Stimulated activated naive CD8-positive, alpha-beta T cell treated with anti-CD3 and anti-CD28 coated beads, Interleukin-15, Interleukin-2, amounts not matched to agents 100 U/mL and 50 U/mL, for 24 hours (primary cell): ENCODE results near the gene OGFRL1.

Experiments
- ATAC-seq: fragments of 150-1000 bp; cut with Tn5 transposase; one replicate; pipeline ENCODE4 v1.10.0; 2021
- DNase-seq: peaks from one replicate; pipeline ENCODE4 v3.0.0; 2021

OGFRL1 gene

DNA sequence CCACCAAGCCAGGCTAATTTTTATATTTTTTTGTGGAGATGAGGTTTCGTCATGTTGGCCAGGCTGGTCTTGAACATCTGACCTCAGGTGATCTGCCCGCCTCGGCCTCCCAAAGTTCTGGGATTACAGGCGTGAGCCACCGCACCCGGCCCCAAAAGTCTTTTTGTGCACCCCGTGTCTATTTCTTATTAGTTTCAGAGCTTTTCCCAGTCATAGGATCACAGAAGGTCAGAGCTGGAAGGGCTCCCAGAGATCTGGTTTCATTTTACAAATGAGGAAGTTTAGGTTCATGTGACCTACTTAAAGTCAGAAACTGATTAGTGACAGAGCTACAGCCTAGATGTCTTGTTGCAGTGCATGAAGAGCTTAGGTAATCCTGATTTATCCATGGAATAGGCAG, 1.6 kb upstream of the OGFRL1 start:
- ATAC-seq = no peak

DNA sequence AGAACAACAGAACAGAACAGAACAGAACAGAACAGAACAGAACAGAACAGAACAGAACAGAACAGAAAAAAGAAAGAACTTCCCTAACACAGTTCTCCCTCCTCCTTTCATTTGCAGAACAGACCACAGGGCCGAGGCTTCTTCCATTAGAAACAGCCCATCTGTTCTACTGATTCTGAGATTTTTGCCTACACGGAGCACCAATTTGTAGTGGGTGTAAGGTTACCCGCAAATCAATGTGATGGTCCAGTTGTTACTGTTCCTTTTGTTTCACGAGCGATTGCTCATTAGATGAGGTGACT, 734 bp upstream of the OGFRL1 start:
- no peak for ATAC-seq
- no peak for DNase-seq

More for the DNA sequence above, 1.6 kb upstream of the OGFRL1 start:
- DNase-seq = no peak

DNA sequence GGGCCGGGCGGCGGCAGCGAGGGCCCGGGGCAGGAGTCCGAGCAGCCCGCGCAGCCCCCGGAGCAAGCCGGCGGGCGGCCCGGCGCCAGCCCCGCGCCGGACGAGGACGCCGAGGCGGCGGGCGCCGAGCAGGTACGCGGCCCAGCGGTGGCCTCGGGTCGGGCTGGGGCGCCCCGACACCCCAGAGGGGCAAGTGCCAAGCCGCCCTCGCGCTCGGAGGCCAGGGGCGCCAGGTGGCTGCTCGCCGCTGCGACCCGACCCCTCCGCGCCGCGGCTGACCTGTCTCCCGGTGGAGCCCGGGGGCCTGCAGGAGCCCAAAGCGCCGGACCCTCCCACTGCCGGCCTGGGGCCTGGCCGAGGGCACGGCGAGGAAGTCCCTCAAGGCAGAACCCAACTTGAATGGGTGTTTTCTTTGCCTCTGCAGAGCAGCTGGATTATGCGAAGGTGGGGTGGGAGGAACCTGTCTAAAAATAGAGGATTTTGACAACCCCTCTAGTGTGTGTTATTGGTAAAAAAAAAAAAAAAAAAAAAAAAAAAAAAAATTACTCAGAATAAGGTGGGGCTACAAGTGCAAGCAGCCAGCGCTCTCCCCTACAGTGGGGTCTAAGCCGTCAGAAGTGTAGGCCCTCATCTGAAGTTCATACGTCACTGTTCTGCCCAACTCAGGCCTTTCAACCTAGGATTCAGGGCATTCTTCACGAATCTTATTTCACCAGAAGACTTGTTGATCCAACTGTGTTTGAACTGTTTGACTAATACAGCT, 609 bp downstream of the OGFRL1 start:
- DNase-seq (peak; percentile 35), ATAC-seq (peak; percentile 19)

DNA sequence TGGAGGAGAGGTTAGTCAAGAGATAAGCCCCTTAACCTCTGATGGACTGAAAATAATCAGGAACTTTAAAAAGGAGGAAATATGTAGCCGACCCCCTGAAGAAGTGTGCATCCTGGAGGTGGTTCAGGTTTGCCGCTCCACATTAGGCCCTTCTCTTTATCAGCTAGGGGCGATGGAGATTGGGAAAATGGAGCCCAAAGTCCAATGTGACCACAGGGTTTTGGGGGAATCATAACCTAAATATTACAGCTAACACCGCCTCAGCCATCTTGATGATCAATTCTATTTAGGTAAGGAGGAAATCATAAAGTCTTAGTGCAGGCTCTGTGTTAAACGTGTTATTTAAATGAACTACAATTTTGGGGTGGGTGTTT, 1.2 kb downstream of the OGFRL1 start:
- ATAC-seq (no peak), DNase-seq (no peak)

DNA sequence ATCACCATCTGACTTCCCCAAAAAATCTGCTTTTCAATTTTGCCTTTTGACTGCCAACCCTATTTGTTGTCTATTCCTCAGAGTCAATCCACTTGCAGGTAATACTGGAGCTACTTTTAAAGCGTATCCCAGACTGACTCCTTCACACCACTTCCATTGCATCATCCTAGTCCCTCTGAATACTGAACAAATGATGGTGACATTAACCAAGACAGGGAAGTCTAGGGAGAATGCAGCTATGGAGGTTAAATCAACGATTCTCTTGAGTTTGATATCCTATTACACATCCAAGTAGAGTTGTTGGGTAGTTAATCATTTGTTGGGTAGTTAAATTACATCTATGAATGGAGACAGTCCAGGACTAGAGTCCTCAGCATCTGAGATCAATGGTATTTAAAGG, 2.0 kb downstream of the OGFRL1 start:
- no peak for ATAC-seq
- no peak for DNase-seq

DNA sequence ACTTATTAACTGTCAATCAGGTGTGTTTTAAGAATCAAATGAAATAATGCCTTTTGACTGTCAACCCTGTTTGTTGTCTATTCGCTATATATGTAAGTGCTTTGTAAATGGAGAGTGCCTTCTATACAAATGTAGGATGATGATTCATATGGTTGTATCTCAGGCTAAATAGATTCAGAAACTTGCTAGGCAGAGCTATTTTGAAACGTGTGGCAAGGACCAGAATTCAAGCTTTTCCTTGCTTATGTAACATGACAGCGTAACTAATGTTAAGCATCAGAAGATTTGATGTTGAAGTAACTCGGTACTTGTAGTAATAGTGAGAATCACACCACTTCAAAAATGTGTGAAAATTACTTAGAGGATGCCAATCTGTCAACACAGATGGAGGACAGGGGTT, 3.4 kb downstream of the OGFRL1 start:
- ATAC-seq = no peak

DNA sequence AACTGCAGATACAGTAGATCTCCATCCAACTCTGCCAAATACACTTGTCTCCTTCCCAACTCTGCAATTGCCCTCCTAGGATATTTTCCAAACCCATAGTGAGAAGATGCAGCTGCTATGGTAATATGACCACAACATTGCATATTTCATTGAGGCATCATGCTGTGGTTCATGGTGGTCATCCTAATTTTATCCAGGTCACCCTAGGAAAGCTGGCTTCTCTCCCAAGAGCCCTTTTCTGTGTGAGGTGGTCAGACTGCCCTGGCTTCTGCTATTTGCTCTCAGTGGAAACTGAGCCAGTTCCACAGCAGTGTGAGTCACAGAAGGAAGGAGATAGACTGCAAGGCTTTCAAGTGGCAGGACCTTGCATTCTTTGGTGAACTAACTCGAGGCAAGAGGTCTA, 5.5 kb downstream of the OGFRL1 start:
- ATAC-seq = no peak
- DNase-seq = no peak

More for the DNA sequence above, 3.4 kb downstream of the OGFRL1 start:
- DNase-seq = no peak

DNA sequence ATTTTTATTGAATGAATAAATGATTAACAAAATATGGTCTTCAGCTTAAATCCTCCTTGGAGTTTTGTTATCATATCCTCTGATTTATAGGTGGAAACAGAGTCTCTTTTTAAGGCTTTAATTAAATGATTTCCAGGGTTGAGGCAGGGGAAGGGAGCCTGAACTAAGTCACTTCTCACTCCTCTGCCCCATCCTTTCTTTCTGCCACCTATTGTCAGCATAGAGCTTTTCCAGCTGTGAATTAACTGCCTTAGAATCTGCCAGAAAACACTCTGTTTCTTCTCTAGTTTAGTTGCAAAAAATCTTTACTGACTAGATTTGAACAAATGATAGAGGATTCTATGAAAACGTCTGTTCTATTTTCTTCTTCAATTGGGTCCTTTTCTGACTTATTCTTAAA, 9.8 kb downstream of the OGFRL1 start:
- no peak for ATAC-seq
- DNase-seq = no peak

DNA sequence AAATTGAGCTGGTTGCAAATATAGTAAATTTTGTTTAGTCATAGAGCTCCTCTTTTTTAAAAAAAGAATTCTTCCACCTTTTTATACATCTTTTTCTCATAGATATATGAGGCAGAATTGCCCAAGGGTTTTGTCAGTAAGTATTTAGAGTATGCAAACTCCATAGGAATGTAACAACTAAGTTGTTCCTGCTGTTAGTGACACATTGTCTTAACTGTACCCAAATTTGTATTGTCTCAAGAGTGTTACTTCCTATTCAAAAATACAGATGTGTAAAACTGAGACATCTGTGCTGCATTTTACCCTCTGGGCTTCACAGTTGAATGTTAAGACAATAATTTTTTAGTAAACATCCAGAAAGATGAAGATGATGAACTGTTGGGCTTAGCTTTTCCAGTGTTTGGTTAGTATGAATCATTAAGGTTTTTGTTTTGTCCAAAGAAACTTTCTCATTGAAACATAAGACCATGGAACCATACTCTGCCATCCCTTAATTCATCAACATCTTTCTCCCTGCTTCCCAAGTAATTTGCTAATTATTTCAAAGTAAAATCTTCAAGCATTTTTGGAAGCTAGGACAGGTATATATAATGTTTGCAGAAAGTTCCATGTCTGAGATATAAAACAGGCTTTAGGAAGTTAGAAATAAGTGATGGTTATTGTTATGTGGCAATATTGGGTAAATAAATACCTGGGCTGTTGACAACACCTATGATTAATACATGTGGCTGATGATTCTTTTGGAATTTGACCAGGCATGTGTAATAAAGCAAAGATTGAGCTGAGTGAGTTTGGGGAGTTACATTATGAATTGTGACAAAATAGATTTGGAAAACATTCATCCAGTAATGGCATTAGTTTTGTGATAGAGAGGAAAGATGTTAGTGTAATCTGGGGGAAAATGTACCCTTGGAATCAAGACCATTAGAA, 11.2 kb downstream of the OGFRL1 start:
- DNase-seq (no peak), ATAC-seq (no peak)

DNA sequence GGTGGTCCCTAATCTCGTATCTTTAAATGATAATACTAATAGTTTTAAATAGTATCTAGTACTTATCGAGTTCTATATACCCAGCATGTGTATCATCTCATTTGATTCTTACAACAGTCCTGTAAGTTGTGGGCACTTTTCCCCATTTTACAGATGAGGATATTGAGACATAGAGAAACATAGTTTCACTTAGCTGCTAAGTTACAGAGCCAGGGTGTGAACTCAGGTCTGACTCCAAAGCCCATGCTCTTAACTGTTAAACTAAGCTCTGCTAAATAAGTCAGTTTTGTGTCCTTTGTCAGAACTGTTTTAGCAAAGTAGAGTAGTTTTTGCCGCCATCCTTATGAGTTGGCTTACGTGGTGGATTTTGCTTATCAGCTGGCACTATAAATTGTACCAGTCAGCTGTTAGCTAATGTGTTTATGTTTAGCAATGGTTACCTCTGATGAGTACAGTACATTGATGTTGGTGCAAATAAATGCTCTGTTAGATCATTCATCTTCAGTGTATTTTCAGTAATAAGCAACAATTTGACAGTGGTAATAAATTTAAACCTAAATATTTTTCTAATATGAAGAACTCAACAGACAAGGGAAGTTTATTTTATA, 12.1 kb downstream of the OGFRL1 start:
- no peak for ATAC-seq
- DNase-seq = no peak

DNA sequence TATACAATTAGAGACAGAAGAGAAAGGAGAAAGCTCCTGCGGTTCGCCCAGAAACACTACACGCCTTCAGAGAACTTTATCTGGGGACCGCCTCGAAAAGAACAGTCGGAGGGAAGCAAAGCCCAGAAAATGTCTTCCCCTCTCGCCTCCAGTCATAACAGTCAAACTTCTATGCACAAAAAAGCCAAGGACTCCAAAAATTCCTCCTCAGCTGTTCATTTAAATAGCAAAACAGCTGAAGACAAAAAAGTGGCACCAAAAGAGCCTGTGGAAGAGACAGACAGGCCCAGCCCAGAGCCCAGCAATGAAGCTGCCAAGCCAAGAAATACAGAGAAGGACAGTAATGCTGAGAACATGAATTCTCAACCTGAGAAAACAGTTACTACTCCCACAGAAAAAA, 12.9 kb downstream of the OGFRL1 start:
- DNase-seq = no peak
- ATAC-seq = no peak

DNA sequence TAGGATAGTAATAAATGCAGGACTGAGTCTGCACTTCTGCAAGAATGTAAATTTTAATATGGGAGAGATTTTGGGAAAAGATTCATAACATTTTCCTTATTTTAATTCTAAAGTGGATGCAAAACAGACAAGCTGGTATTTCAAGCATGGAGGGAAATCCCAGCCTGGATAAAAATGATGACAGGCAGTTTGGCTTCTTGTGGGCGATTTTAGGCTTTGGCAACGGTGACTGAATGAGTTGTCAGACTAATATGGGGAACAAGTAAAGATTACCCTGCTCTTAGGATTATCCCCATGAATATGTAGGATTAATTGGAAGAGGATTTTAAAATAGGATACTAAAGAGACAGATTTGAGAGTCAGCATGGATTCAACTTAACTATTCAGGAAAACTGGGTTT, 21.0 kb downstream of the OGFRL1 start:
- DNase-seq (no peak), ATAC-seq (no peak)

DNA sequence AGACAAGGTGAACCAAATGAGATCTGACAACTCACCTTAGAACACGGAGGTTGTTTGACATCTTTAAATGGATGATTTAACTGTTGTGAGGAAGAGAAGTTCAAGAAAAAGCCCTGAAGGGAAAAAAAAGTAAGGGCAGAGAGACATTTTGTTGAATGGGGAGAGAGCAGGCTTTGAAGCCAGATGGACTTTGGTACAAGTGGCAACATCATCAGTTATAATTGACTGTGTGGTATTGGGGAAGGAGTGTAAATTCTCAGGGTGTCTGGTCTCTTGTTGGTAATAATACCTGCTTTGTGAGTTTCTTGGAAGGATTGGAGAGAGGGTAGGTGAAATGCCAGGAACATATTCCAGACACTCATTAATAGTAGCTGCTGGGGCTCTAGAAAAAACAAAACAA, 21.6 kb downstream of the OGFRL1 start:
- no peak for ATAC-seq
- no peak for DNase-seq

DNA sequence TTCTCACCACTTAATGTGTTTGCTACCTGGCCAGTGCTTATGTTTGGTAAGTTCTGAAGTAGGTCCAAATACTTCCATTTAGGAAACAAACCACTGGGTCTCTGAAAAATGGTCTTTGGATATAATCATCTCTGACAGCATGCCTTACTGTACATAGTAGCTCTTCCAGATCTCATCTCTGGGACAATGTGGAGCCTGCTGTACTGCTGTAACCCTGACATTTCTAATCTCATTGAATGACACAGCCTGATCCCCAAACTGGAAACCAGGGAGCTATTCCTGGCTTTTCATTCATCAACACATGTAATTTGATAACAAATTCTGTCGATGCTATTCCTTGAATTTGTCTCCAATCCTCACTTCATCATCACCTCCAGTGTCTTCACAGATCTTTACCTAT, 23.5 kb downstream of the OGFRL1 start:
- no peak for DNase-seq
- ATAC-seq = no peak

DNA sequence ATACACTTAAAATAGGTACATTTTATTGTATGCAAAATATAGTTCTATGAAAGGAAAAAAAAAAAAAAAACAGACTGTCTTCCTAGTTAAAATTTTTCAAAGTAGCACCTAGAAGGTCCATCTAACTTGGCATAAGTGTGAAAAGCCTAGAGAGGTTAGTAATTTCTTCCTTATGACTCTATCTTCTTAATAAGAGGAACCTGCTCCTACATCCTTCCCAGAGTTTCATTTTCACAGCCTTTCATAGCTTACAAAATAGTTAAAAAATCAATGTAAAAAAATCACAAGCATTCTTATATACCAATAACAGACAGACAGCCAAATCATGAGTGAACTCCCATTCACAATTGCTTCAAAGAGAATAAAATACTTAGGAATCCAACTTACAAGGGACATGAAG, 28.8 kb downstream of the OGFRL1 start:
- DNase-seq = no peak
- no peak for ATAC-seq

DNA sequence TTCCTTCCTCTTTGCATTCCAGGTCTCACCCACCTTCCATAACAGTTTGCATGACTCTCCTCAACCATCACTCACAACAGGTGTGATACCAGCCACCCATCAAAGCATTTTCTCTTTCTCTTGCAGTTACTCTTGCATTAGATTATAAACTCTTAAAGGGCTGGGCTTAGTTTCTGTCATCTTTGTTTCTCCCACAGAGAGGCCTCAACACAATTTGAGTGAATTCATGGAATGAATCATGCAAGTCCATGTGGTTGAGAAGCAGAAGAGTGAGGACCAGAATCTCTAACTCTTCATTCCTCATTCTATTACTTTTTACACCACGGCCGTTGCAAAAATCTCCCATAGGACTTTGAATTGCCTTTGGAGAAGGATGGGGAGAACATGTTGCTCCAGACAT, 31.4 kb downstream of the OGFRL1 start:
- no peak for DNase-seq
- ATAC-seq = no peak

DNA sequence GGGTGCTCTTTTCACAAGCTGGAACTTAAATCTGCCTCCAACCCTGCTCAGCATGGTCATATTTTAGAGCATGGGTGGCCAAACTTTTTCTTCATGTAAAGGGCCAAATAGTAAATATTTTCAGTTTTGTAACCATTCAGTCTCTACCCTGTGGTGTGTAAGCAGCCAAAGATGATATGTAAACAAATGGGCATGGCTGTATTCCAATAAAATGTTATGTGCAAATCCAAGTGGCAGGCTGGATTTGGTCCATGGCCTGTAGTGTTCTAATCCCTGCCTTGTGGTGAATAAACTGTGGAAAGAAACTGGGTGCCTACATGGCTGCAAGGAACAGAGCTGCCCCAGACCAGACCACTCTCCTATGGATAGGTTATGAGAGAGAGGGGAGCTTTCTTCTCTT, 32.7 kb downstream of the OGFRL1 start:
- ATAC-seq = no peak
- no peak for DNase-seq

DNA sequence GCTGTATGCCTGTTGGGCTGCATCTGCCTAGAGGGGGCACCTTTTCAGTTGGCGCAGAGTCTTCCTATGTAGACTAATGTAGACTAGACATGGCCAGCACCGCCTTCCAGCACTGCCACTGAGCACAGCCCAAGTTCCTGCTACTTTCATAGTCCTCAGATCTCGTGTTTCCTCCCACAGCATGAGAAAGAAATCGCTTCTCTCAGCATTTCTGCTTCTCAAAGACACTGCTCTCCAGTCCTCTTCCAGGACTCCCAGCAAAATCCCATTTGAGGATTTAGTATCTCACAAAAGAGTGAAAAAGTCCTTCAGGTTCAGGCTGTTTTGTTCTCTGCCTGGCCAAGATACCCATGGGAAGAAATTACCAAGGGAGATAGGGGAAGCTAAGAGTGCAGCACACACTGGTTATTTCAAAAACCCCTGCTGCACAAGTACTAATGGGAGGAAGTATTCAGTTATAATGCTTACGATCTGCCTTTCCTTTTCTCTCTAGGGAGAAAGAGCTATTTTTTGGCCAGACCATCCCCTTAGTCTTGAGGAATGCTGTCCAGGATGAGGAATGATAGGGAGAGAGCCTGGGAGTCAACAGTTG, 35.7 kb downstream of the OGFRL1 start:
- no peak for DNase-seq
- no peak for ATAC-seq

DNA sequence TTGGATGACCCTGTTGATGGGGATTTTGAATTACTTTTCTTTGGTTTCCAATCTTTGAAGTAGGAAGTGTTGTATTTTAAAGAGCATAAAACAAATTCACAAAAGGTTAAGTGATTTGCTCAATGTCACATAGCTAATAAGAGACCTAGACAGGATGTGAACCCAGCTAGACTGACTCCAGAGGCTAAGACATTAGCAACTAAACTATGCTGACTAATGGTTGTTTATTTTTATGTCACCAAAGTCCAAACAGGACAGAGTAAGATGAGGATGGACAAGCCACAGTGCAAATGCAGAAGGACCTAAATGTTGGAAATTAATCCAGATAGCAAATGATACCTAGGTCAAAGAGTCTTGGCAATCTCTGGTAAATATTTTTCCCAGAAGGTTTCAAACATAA, 38.0 kb downstream of the OGFRL1 start:
- DNase-seq = no peak
- no peak for ATAC-seq

DNA sequence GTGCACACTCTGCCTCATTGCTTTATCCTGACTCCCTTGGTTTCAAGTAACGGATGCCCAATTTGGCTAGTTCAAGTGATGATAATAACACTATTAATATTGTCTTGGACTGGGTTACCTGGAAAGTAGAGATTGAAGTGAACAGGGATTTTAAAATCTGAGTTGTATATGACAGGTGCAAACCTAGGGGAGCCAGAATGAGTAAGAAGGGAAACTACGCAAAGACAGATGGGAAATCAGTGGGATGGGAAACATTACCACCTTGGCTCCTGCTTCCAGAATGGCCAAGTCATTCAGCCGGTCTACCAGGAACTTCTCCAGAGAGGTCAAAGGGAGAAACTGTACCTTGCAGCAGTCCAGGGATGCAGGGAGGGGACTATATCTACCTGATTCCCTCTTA, 41.9 kb downstream of the OGFRL1 start:
- DNase-seq (no peak), ATAC-seq (no peak)

DNA sequence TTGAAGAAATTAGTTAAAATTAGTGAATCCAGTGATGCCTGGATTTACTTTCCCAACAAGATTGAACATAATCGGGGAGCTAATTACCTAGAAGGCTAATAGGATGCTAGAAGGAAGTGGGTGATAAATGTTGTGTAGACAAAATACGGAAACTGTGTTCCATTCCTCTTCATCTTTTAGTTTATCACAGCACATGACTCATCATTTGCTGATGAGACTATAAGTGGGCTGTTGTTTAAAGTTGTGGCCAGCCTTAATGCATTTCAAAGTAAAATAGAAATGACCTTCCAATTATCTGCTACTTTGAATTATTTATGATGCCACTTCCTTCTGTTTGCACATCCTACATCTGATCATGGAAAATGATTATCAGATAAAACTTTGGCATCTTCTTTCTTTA, 43.4 kb downstream of the OGFRL1 start:
- DNase-seq (no peak), ATAC-seq (no peak)

DNA sequence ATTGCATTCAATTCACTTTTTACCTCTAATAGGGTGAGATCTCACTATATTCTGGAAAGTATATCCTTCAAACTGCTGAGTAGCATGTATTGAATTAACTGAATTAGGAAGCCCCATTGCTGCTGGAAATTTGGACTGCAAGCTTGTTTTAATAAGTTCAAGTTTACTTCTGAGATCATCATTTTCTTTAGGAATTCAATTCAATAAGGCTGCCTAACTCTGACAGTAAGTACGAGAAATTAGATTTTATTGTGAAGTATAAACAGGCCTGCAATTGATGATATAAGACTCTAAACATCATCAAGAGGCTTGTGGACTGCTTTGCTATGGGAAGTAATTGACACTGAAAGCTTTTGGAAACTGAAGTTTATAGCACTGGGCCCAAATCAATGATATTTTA, 44.4 kb downstream of the OGFRL1 start:
- ATAC-seq (no peak), DNase-seq (no peak)

DNA sequence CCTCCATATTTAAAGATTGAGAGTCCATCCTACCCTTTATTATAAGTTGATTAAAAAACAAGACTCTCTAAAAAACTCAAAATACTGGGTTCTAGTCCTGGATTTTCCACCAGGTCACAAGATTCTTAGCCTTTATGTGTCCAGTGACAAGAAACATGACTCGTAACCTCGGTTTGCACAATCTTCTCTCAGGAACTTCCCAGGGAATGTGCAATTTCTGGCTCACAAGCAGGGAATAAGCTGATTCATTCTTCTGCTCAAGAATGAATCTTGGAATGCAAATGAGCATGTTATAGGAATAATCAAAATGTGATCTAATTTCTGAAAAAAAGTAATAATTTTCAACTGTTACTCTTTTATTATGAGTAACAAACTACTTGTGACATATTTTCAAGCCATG, 45.1 kb downstream of the OGFRL1 start:
- no peak for DNase-seq

More for the DNA sequence above, 45.1 kb downstream of the OGFRL1 start:
- ATAC-seq = no peak
